Subcutaneous abdominal adipose tissue (tissue), 5 donors: Measurements from ENCODE around the gene BACE1-AS.
"Not testable (repeated sequence)": the region's sequence is repeated elsewhere in the genome, so short reads cannot be mapped to it uniquely, and the experiment has no call there.

ENCODE experiments used
- H3K27ac ChIP-seq: one replicate; pipeline ENCODE4 v1.7.0; 2013; ENCODE audit warnings: low read depth, mild to moderate bottlenecking, inconsistent platforms, low read length, moderate library complexity
- H3K27me3 ChIP-seq, 5 donors: one replicate each; pipeline ENCODE4 v1.7.0; 2013; ENCODE audit warnings: low read length in 5 of 5, inconsistent platforms in 1 of 5; ENCODE audit not compliant: control insufficient read depth in 5 of 5, insufficient read depth in 4 of 5
- H3K36me3 ChIP-seq, 5 donors: one replicate each; pipeline ENCODE4 v1.7.0; 2013; ENCODE audit warnings: low read length in 5 of 5; ENCODE audit not compliant: control insufficient read depth in 5 of 5, insufficient read depth in 5 of 5
- H3K4me1 ChIP-seq, 5 donors: one replicate each; pipeline ENCODE4 v1.7.0; 2013; ENCODE audit warnings: low read length in 5 of 5, mild to moderate bottlenecking in 3 of 5, moderate library complexity in 1 of 5; ENCODE audit not compliant: control insufficient read depth in 5 of 5, insufficient read depth in 5 of 5
- H3K4me3 ChIP-seq, 5 donors: one replicate each; pipeline ENCODE4 v1.7.0; 2013; ENCODE audit warnings: low read length in 5 of 5, low read depth in 1 of 5
- H3K9ac ChIP-seq, 5 donors: one replicate each; pipeline ENCODE4 v1.7.0; 2013; ENCODE audit warnings: low read length in 5 of 5, mild to moderate bottlenecking in 4 of 5, moderate library complexity in 3 of 5
- H3K9me3 ChIP-seq, 5 donors: one replicate each; pipeline ENCODE4 v1.7.0; 2013; ENCODE audit warnings: low read length in 5 of 5; ENCODE audit not compliant: control insufficient read depth in 5 of 5
- donor health status: healthy.
- donor health status: healthy.
- donor health status: healthy.
- donor health status: healthy.
- donor health status: healthy.

Gene BACE1-AS

GRCh38 chr11:117290809-117291396 is at the start of gene BACE1-AS:
TSS of gene BACE1-AS (plus strand) at chr11:117291346.
- no peaks in the 10 kb centered on the region for H3K27me3 ChIP-seq
- peaks cover 20 to 90% (median 76%) of the 10 kb centered on the region in 5 donors for H3K36me3 ChIP-seq
- no peak within 1 kb of the TSS for H3K4me3 ChIP-seq
- no peaks in the 10 kb centered on the region for H3K9me3 ChIP-seq
- H3K27ac ChIP-seq: no peak within 1 kb of the TSS
- H3K4me1 ChIP-seq: no peaks in the 10 kb centered on the region
- H3K9ac ChIP-seq: no peak within 1 kb of the TSS

GRCh38 chr11:117248341-117248740 is 42.8 kb upstream of the BACE1-AS start:
- no peaks in the 10 kb centered on the region for H3K27me3 ChIP-seq
- no peak overlapping the region for H3K27ac ChIP-seq
- no peak overlapping the region for H3K4me3 ChIP-seq
- no peak overlapping the region for H3K9ac ChIP-seq
- no peaks in the 10 kb centered on the region for H3K4me1 ChIP-seq
- peaks cover 29 to 68% (median 54%) of the 10 kb centered on the region in 5 donors for H3K36me3 ChIP-seq
- H3K9me3 ChIP-seq: no peaks in the 10 kb centered on the region

GRCh38 chr11:117249571-117249970 is 41.6 kb upstream of the BACE1-AS start:
- Histone ChIP-seq H3K9ac (no peak overlapping the region), H3K36me3 (peaks cover 26 to 70% (median 48%) of the 10 kb centered on the region in 5 donors)

GRCh38 chr11:117251506-117251905 is 39.6 kb upstream of the BACE1-AS start:
- Histone ChIP-seq H3K27me3 (no peaks in the 10 kb centered on the region), H3K9ac (no peak overlapping the region), H3K36me3 (peaks cover 24 to 70% (median 39%) of the 10 kb centered on the region in 5 donors), H3K4me1 (no peaks in the 10 kb centered on the region), H3K27ac (no peak overlapping the region), H3K9me3 (no peaks in the 10 kb centered on the region), H3K4me3 (no peak overlapping the region)

More at GRCh38 chr11:117249571-117249970, 41.6 kb upstream of the BACE1-AS start:
- Histone ChIP-seq H3K27me3 (no peaks in the 10 kb centered on the region), H3K4me1 (no peaks in the 10 kb centered on the region), H3K4me3 (no peak overlapping the region), H3K9me3 (no peaks in the 10 kb centered on the region), H3K27ac (no peak overlapping the region)

- Histone ChIP-seq H3K27me3 (no peaks in the 10 kb centered on the region), H3K36me3 (peaks cover 10 to 44% (median 21%) of the 10 kb centered on the region in 5 donors), H3K4me3 (no peak overlapping the region), H3K9ac (no peak overlapping the region), H3K9me3 (no peaks in the 10 kb centered on the region), H3K27ac (no peak overlapping the region), H3K4me1 (no peaks in the 10 kb centered on the region)
Observed at GRCh38 chr11:117255966-117256365, 35.2 kb upstream of the BACE1-AS start.

- Histone ChIP-seq H3K27me3 (no peaks in the 10 kb centered on the region), H3K9me3 (no peaks in the 10 kb centered on the region), H3K4me1 (no peaks in the 10 kb centered on the region), H3K27ac (no peak overlapping the region), H3K4me3 (no peak overlapping the region), H3K36me3 (peaks cover 10 to 48% (median 21%) of the 10 kb centered on the region in 5 donors), H3K9ac (no peak overlapping the region)
Observed at GRCh38 chr11:117256573-117256972, 34.6 kb upstream of the BACE1-AS start.

GRCh38 chr11:117258576-117258975 is 32.6 kb upstream of the BACE1-AS start:
- peaks cover 11 to 54% (median 17%) of the 10 kb centered on the region in 5 donors for H3K36me3 ChIP-seq
- no peak overlapping the region for H3K9ac ChIP-seq
- H3K27me3 ChIP-seq: no peaks in the 10 kb centered on the region
- H3K4me3 ChIP-seq: no peak overlapping the region
- no peaks in the 10 kb centered on the region for H3K4me1 ChIP-seq
- H3K9me3 ChIP-seq: no peaks in the 10 kb centered on the region
- H3K27ac ChIP-seq: no peak overlapping the region

GRCh38 chr11:117259417-117259816 is 31.7 kb upstream of the BACE1-AS start:
- Histone ChIP-seq H3K4me3 (no peak overlapping the region), H3K27me3 (no peaks in the 10 kb centered on the region), H3K9me3 (no peaks in the 10 kb centered on the region), H3K4me1 (no peaks in the 10 kb centered on the region), H3K36me3 (peaks cover 11 to 48% (median 14%) of the 10 kb centered on the region in 5 donors), H3K27ac (no peak overlapping the region), H3K9ac (no peak overlapping the region)

GRCh38 chr11:117264624-117265323 is 26.4 kb upstream of the BACE1-AS start:
- not testable (repeated sequence) for H3K9ac ChIP-seq, H3K9me3 ChIP-seq, H3K4me1 ChIP-seq, H3K27me3 ChIP-seq, H3K4me3 ChIP-seq, H3K27ac ChIP-seq
- H3K36me3 ChIP-seq: peaks cover 4 to 47% (median 15%) of the 10 kb centered on the region in 5 donors

- Histone ChIP-seq H3K27ac (no peak overlapping the region), H3K27me3 (no peaks in the 10 kb centered on the region), H3K9ac (no peak overlapping the region), H3K9me3 (no peaks in the 10 kb centered on the region), H3K4me3 (no peak overlapping the region), H3K4me1 (no peaks in the 10 kb centered on the region), H3K36me3 (peaks cover 4 to 44% (median 10%) of the 10 kb centered on the region in 5 donors)
Observed at GRCh38 chr11:117265745-117266144, 25.4 kb upstream of the BACE1-AS start.
